ENCODE measurements around the gene GCLC. TPM values are rescaled to one million over a fixed set of nuclear protein-coding genes. Genes with fewer than 3 reads are reported as not detected.

Gene GCLC
- polyA plus RNA-seq, 1 donor (not counting 4 experiments of a cell fraction or from before 2014, with no cell fraction given), result 73.2 TPM

DNA sequence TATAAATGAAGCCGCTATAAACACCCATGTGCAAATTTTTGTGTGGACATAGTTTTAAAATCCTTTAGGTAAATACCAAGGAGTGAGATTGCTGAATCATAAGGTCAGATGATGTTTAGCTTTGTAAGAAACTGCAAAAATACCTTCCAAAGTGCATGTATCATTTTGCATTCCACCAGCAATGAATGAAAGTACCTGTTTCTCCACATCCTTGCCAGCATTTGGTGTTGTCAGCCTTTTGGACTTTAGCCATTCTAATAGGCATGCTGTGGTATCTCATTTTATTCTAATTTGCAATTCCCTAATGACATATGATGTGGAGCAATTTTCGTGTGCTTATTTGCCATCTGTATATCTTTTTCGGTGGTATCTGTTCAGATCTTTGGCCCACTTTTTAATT, 93.7 kb downstream of the GCLC start:
- no peak overlapping the region for H3K27ac ChIP-seq (ENCODE audit: control insufficient read depth, insufficient read depth, low read length)
- H3K4me1 ChIP-seq (ENCODE audit: control insufficient read depth, extremely low read depth, insufficient read depth, low read length), result no peaks in the 10 kb centered on the region
- H3K9me1 ChIP-seq (ENCODE audit: control insufficient read depth, extremely low read depth, insufficient read depth, low read length), result no peaks in the 10 kb centered on the region
- dilution Hi-C loops (cut with MboI; ENCODE audit: extremely low pct_ligation_motif_present, low sequenced_read_pairs), result no loop called here
- H3K9ac ChIP-seq (ENCODE audit: control insufficient read depth, extremely low read depth, insufficient read depth, low read length), result no peak overlapping the region
- no peak for DNase-seq (ENCODE audit: low read depth, low spot score)
- H3K27me3 ChIP-seq (ENCODE audit: control insufficient read depth, extremely low read depth, insufficient read depth, low read length), result no peaks in the 10 kb centered on the region
- no peak overlapping the region for H3K4me3 ChIP-seq (ENCODE audit: control insufficient read depth in 2 of 3, extremely low read depth in 1 of 3, insufficient read depth in 2 of 3, low read depth in 1 of 3, low read length in 3 of 3)
- H3K79me2 ChIP-seq (ENCODE audit: control insufficient read depth, insufficient read depth, low read length), result no peaks in the 10 kb centered on the region
- FAIRE-seq, result no peak
- no peak for TF ChIP-seq EZH2 (IDR thresholded peaks at IDR 0.05; ENCODE audit: low read length)
- TF ChIP-seq, protein P1, sequence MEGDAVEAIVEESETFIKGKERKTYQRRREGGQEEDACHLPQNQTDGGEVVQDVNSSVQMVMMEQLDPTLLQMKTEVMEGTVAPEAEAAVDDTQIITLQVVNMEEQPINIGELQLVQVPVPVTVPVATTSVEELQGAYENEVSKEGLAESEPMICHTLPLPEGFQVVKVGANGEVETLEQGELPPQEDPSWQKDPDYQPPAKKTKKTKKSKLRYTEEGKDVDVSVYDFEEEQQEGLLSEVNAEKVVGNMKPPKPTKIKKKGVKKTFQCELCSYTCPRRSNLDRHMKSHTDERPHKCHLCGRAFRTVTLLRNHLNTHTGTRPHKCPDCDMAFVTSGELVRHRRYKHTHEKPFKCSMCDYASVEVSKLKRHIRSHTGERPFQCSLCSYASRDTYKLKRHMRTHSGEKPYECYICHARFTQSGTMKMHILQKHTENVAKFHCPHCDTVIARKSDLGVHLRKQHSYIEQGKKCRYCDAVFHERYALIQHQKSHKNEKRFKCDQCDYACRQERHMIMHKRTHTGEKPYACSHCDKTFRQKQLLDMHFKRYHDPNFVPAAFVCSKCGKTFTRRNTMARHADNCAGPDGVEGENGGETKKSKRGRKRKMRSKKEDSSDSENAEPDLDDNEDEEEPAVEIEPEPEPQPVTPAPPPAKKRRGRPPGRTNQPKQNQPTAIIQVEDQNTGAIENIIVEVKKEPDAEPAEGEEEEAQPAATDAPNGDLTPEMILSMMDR (optimal IDR thresholded peaks at IDR 0.05 in 1 of 3, IDR thresholded peaks at IDR 0.05 in 1 of 3, conservative IDR thresholded peaks at IDR 0.05 in 1 of 3; ENCODE audit: extremely low read depth in 1 of 3, insufficient read depth in 2 of 3, low read length in 3 of 3), result no peak
- no peaks in the 10 kb centered on the region for H4K20me1 ChIP-seq (ENCODE audit: control insufficient read depth, extremely low read depth, insufficient read depth, low read length)
- peaks cover 2% of the 10 kb centered on the region for H3K9me3 ChIP-seq (ENCODE audit: control insufficient read depth, low read depth, low read length)
- no peak overlapping the region for H2AFZ ChIP-seq (ENCODE audit: control insufficient read depth, low read length)
- no peak overlapping the region for H3K4me2 ChIP-seq (ENCODE audit: control insufficient read depth, extremely low read depth, insufficient read depth, low read depth, low read length)
- H3K36me3 ChIP-seq (ENCODE audit: control insufficient read depth in 2 of 2, extremely low read depth in 1 of 2, insufficient read depth in 2 of 2, low read length in 2 of 2), result no peaks in the 10 kb centered on the region

DNA sequence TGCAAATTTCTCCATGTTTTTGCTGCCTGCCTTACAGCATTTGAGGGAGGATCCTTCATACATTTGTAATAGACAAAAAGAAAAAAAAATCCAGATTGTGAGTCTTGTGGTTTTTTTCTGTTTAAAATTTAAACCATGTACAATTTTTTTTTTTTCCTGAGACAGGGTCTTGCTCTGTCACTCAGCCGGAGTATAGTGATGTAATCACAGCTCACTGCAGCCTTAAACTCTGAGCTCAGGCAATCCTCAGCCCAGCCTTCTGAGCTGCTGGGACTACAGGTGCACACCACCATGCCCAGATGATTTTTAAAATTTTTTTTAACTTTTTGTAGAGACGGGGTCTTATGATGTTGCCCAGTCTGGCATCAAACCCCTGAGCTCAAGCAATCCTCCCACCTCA, 97.0 kb downstream of the GCLC start:
- DNase-seq (ENCODE audit: low read depth, low spot score), result no peak
- no peak overlapping the region for H3K4me3 ChIP-seq (ENCODE audit: control insufficient read depth in 2 of 3, extremely low read depth in 1 of 3, insufficient read depth in 2 of 3, low read depth in 1 of 3, low read length in 3 of 3)
- H3K4me1 ChIP-seq (ENCODE audit: control insufficient read depth, extremely low read depth, insufficient read depth, low read length), result no peaks in the 10 kb centered on the region
- peaks cover 2% of the 10 kb centered on the region for H3K9me3 ChIP-seq (ENCODE audit: control insufficient read depth, low read depth, low read length)
- no peaks in the 10 kb centered on the region for H4K20me1 ChIP-seq (ENCODE audit: control insufficient read depth, extremely low read depth, insufficient read depth, low read length)
- FAIRE-seq, result no peak
- H3K27ac ChIP-seq (ENCODE audit: control insufficient read depth, insufficient read depth, low read length), result no peak overlapping the region
- no peaks in the 10 kb centered on the region for H3K36me3 ChIP-seq (ENCODE audit: control insufficient read depth in 2 of 2, extremely low read depth in 1 of 2, insufficient read depth in 2 of 2, low read length in 2 of 2)
- no peaks in the 10 kb centered on the region for H3K79me2 ChIP-seq (ENCODE audit: control insufficient read depth, insufficient read depth, low read length)
- no peak for TF ChIP-seq EZH2 (IDR thresholded peaks at IDR 0.05; ENCODE audit: low read length)
- TF ChIP-seq, protein P1 (optimal IDR thresholded peaks at IDR 0.05 in 1 of 3, IDR thresholded peaks at IDR 0.05 in 1 of 3, conservative IDR thresholded peaks at IDR 0.05 in 1 of 3; ENCODE audit: extremely low read depth in 1 of 3, insufficient read depth in 2 of 3, low read length in 3 of 3), result no peak
- no peak overlapping the region for H3K4me2 ChIP-seq (ENCODE audit: control insufficient read depth, extremely low read depth, insufficient read depth, low read depth, low read length)
- dilution Hi-C loops (cut with MboI; ENCODE audit: extremely low pct_ligation_motif_present, low sequenced_read_pairs), result no loop called here
- H2AFZ ChIP-seq (ENCODE audit: control insufficient read depth, low read length), result no peak overlapping the region
- no peaks in the 10 kb centered on the region for H3K9me1 ChIP-seq (ENCODE audit: control insufficient read depth, extremely low read depth, insufficient read depth, low read length)
- H3K27me3 ChIP-seq (ENCODE audit: control insufficient read depth, extremely low read depth, insufficient read depth, low read length), result no peaks in the 10 kb centered on the region
- H3K9ac ChIP-seq (ENCODE audit: control insufficient read depth, extremely low read depth, insufficient read depth, low read length), result no peak overlapping the region

Other genes starting within 250 kb of the GCLC start
- 39.7 to 66.7 TPM (median 53.3 TPM) in 3 replicates for gene ELOVL5, start 196.2 kb downstream of the GCLC start, polyA plus RNA-seq
- 0.08 to 0.76 TPM (median 0.42 TPM) in 3 replicates for gene KLHL31, start 120.7 kb upstream of the GCLC start, polyA plus RNA-seq
- gene LRRC1, start 249.9 kb upstream of the GCLC start, polyA plus RNA-seq, result 16.2 to 19.7 TPM (median 18.5 TPM) in 3 replicates